GM19043 (cell line): ENCODE results near the gene FBP1.

Source experiments
- ATAC-seq: cut with Tn5 transposase; IDR thresholded peaks from one replicate; pipeline ENCODE4 v1.9.1; 2021; ENCODE audit warnings: low read depth; ENCODE audit not compliant: unreplicated experiment

Gene FBP1

DNA sequence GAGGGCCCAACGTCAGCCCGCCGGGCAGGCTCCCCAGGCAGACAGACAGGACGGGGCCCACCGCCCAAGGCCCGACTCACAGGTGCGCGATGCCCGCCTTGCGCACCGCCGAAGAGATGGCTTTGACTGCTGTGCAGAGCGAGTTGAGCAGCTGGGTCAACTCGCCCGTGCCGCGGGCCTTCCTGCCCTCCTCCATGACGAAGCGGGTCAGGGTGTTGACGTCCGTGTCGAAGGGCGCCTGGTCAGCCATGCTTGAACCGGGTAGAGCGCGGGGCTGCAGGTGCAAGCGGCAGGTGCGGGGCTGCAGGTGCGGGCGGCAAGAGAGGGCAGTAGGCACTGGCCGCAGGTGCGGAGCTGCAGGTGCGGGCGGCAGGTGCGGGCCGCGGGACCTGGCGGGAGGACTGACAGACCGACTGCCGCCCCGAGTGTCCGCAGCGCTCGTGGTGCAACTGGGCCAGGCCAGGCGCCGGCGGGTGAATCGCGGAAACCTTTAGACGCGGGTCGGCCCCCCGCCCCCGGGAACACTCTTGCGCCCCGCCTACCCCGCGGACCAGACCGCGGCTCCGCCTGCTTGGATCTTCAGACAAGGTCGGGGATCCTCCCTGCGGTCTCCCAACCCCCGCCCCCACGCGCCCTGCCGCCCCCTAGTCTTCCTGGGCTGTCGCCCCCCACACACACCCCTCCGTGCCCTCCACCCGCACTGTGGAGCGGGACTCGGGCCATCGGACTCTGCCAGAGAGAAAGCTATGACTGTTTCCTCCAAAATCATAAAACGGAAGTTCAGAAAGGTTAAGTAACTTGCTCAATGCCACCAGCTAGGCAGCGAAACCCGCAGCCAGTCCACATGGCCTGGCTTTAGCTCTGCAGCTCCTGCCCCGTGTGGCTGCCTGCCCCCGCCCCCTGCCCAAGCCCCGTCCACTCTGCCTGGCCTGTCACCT is at the start of gene FBP1:
Gene FBP1, minus strand, starts transcription at position 458 of the 938 bp plus-strand sequence. Its CDS starts 208 bp downstream, at position 250.
- ATAC-seq, result no peak

DNA sequence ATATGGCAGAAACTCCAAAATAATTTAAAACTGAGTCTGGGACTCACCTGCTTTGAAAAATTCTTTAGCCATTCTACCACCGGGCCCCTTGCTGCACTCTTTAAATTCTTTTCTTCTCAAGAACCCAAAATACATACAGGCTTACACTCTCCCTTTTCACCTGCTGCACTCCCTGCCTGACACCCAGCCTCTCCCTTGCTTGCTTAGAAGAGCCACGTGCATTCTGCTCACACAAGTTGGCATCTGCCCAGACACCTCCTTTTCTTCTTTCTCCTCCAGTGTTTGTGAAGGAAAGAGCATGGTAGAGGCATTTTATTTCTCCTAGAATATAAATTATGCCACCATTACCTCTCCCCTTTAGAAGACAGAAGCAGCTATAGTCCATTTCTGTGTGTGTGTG is 48.1 kb upstream of the FBP1 start:
- ATAC-seq, result no peak

DNA sequence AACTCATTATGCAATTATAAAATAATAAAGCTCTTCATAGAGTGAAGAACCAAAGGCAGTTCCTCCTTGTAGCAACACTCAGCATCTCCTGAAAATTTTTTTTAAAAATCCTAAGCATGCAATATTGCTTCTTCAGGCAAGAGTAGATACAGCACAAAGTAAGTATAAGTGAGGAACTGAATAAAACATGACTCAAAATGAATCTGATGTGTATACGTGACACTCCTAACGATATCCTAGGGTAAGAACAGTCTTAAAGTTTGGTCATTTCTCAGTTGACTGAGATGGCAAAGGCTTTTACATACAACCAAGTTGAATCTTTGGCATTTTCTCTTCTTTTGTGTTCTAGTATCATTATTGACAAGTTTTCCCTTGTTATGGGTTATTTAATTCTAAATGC is 46.0 kb upstream of the FBP1 start:
- ATAC-seq, result no peak

DNA sequence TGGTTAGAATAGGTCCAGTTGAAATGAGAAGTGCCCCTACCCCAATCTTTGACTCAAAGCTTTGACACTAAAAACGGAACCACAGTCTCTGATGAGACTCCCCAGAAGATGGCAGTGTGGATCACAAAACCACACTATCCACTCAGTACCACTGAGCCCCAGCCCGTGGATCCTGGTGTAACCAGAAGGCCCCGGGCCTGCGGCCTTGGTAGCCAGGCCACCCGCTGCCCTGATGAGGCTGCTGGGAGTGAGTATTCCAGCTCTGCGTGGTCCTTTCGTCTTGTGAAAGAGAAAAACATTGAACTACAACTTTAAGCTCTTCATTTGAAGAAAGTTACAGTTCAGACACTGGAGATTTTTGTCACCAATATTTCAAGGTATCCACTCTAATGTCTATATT is 42.2 kb upstream of the FBP1 start:
- no peak for ATAC-seq

DNA sequence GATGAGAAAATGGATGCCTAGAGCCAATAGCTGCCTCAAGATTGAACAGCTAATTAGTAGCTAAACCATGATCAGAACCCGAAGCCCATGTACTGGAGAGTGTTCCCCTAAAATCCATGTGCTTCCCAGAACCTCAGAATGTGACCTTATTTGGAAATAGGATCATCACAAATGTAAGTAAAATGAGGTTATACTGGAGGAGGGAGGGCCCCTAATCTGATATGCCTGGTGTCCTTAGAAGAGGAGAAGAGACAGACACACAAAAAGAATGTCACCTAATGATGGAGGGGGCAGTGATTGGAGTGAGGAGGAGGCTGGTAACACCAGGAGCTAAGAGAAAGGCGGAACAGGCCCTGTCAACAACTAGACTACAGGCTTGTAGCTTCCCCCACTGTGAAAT is 41.3 kb upstream of the FBP1 start:
- no peak for ATAC-seq

DNA sequence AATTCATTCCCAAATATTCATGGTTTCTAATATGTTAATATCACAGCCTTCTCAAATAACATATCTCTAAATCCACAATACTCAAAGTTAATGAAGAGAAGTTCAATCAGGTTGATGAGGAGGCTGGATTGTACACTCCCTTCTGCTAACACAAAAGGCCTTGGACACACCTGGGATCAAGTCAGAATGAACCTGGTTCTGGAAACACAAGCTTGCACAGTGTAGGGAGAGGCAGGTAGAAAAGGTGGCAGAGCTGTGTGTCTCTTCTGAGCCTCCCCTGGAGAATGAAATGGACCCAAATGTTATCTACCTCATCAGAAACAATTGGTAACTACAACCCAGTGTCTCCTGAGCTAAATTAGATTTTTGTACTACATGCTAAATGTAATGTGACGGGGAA is 40.7 kb upstream of the FBP1 start:
- no peak for ATAC-seq

DNA sequence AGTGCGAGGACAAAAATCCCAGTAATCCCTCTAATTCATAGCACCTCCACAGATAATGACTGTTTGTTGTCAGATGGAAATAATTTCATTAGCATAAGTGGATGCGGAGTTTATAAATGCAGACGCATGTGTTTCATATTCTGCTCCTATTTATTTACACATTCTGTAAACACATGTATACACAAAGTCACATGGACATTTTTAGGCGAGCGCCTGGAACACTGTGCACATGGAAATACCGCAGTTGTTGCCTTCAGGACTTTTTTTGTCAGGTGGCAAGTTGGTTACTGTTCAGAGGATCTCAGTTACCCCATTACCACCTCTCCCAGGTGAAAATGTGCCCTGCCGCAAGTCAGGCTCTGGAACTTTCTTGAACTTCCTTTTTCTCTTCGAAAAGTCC is 40.3 kb upstream of the FBP1 start:
- no peak for ATAC-seq

DNA sequence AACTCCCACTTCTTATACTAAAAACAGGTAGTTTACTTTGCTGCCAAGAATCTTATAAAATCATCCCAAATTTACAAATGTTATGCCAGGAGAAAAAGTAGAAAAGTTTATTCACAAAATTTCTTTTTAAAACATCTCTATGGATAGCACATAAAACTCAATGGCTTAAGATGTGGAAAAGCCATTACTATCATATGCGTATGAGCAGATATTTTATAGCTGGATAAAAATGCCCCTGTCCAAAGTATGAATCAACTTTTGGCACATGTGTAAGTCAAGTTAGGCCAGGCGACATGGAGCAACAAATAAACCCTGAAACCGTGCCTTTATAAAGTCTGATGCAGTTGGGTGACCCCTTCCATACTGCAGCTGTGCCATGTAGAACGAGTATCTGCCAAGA is 38.6 kb upstream of the FBP1 start:
- ATAC-seq, result no peak

DNA sequence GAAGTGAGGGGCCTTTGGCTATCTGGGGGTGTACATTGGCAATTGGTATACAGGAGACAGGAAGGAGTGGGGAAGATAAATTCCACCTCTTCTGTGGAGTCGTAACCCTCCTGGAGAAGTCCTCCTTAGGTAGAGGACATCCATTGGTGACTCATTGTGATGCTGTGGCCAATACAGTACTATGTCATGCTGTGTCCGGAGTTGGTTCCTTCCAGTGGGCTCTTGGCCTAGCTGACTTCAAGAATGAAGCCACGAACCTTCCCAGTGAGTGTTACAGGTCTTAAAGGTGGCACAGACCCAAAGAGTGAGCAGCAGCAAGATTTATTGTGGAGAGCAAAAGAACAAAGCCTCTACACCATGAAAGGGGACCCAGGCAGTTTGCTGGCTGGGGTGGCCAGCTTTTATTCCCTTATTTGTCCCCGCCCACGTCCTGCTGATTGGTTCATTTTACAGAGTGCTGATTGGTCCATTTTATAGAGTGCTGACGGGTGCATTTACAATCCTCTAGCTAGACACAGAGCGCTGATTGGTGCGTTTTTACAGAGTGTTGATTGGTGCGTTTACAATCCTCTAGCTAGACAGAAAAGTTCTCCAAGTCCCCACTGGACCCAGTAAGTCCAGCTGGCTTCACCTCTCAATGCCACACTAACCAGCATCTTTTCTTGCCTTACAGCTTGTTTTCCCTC is 37.3 kb upstream of the FBP1 start:
- no peak for ATAC-seq

DNA sequence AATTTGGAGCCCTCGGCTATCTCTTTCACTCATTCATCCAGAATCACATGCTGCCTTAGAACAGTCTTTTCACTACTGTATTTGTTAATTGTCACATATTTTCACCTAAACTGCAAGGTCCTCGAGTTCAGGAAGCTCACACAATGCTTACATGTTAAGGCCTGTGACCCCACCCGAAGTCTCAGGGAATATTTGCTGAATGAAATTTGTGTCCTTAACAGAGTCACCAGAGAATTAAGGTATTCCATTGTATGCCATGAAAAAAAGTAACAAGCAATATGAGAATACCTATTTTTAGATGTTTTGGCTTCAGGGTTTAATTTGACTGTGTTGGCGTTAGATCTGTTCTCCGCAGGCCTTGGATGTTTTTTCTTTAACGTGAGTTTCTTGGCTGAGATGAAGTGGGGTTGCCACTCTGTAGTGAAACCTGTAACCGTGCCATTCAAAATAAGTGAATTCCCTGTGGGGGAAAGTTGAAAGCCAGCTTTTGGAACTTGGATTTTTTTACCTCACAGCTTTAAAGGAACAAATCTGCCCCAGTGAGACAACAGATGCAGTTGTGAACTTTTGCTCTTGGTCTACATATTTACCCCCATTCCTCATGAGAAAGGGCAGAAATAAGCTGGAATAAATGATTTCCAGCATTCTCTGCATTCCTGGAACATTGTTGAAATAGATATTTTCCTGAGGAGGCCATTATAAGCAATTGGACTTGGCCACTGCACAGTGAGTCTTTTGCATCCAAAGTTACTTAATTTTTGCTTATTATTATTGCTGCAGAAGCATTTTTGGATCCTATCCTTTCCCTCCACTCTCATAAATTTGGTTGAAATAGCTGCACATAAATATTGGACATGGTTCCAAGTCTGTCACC is 35.9 kb upstream of the FBP1 start:
- ATAC-seq, result no peak

DNA sequence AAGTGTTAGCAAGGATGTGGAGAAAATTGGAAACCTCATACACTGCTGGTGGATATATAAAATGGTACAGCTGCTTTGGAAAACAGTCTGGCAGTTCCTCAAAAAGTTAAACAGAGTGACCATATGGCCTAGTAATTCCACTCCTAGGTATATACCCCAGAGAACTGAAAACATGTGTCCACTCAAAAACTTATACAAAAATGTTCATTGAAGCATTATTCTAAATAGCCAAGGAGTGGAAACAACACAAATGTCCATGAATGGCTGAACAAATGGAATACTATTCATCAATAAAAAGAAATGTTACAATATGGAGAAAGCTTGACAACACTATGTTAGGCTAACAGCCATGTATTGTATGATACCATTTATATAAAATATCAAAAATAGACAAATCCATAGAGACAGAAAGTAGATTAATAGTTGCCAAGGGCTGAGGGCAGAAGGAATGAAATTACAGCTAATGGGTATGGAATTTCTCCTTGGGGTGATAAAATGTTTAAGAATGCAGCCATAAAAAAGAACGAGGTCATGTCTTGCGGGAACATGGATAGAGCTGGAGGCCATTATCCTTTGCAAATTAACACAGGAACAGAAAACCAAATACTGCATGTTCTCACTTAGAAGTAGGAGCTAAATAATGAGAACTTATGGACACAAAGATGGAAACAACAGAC is 33.6 kb upstream of the FBP1 start:
- ATAC-seq, result no peak

DNA sequence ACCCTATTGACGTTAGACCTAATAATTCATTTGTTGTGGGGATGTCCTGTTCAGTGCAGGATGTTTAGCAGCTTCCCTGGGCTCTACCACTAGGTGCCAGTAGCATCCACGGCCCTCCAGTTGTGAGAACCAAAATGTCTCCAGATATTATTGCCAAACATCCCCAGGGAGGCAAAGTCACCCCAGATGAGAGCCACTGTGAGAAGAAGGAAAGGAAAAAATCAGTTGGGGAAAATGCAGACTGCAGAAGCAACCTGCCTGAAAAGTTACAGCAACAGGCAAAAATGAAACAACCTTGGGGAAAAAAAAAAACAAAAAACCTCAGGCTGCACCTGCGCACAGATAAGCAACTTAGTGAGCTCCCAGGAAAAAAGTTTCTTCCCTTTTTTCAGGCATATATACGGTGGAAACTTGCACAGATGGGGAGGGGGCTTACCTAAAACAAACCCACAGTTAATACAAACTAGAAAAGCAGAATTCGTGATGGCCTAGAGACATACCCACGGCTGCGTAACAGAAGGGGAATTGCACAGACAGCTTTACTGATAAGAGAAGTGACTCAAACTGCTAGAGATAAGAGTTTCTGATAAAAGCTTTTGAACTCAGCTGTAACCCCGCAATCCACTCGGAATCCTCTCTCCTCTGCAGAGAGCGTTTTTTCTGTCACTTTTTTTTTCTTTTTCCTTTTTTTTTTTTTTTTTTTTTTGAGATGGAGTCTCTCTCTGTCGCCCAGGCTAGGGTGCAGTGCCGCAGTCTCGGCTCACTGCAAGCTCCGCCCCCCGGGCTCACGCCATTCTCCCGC is 29.8 kb upstream of the FBP1 start:
- no peak for ATAC-seq

DNA sequence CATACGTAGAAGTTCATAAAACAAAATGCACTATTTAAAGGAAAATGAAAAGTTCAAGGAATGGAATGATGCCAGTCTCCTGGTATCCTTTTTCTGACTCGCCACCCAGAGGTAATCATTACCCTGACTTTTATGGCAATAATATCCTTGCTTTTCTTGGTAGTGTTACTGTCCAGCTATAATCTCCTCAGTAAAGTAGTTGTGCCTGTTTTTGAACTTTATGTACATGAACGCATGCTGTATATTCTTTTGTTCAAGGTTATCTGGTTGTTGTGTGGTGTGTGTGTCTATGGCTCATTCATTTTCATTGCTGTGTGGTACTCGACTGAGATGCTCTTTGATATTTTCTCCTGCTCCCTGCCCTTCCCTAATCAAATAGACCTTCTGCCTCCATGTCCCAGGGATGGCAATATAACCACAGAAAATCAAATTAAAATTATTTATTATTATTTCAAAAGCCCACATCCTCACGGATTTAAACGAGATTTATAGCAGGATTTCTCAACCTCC is 29.2 kb upstream of the FBP1 start:
- ATAC-seq, result no peak

DNA sequence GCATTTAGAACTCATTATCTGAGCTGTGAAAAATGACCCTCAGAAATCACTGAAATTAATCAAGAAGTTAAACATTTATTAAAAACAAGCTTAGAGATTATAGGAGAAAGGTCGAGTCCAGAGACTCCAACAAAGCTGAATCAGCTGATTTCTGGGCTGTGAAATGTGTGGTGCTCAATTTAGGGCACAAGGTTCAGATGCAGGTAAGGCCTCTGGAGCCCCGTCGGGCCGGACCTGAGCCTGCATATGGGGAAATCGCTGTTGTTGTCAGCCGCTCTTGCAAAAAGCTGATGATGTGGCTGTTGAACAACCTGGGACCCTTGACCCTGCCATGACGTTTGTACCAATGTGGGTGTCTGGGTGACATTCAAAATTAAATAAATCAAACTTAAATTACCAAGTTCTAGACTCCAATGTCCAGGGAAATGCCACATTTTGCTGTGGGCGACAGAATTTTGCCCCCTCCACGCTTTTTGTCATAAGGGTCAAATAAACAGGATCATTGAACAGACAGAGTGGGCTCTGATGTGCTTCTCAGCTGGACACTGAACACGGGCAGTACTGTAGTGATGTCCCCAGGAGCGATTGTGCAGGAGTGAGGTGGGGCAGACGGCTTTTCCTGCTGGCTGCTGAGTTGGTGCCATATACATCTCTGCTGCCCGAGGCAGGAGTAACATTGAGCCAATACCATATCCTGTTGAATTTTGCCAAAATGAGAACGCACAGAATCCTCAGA is 27.2 kb upstream of the FBP1 start:
- no peak for ATAC-seq

DNA sequence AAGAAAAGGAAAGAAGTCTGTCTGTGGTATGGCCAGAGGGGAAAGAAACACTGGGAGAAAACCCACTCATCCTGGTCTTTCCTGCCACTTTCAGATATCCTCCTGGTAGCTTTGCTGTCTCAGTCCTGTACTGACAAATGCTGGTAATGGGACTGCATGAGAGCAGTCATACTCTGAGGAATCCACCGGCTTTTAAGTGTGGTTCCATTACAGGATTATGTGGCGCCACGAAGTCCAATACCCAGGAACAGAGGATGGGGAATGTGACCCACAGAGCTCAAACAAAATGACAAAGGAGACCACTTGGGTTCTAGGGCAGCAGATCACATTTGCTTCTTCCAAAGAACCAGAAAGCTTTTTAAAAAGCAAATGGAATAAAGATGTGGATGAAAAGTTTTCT is 26.3 kb upstream of the FBP1 start:
- no peak for ATAC-seq

DNA sequence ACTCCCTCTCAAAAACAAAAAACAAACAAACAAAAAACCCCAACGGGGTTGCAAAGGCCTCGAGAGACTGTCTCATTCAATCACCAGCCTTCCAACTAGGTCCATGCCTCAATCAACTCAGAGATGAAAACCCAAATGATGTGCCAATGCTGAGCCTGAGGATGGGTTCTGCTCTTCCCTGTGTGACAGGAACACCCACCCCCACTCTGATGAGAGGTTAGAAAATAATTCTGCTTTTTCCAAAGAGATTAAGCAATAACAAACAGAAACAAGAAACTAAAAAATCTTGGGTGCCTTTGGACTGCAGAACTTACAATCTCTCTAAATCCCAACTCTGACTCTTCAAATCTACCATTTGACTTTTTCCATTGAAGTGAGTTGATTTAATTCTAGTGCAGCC is 25.5 kb upstream of the FBP1 start:
- ATAC-seq, result no peak

DNA sequence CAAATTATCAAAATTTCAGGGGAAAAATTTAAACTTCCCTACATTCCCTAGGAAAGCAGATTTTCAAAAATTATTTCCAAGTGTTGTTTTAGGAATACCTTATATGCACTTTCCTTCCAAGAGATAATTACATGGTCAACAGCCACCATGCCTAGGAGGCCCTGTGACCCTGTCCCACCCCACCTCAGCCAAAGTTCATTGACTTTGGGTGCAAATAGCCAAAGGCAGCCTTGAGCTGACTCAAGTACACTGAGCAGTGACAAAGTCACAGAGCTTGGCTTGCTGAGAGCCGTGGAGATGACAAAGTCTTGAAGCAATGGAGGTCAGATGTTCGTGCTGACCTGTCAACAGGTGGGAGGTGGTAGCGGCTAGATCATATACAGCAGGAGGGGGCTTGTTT is 24.3 kb upstream of the FBP1 start:
- no peak for ATAC-seq

DNA sequence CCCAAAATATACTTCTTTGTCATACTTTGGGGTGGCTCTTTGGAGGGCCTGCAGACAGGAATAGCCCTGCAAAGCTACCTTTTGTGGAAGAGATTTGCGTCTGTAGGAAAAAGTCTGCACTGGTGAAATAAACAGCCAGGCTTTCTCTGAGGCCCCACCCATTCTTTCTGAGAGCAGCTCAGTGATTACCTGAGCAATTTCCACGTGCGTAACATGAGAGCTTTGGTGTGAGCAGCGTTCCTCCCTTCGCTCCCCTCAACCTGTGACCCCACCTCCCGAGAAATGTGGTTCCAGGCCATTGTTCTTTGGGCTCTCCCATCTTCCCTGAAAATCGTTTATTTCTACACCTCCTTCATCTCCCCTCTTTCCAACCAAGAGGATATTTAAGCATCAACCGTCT is 23.8 kb upstream of the FBP1 start:
- ATAC-seq, result no peak
